Amniotic epithelial cell (primary cell): ENCODE data around the gene TMEM131L.
"Not testable (repeated sequence)": the region's sequence is repeated elsewhere in the genome, so short reads cannot be mapped to it uniquely, and the experiment has no call there.

Experiments
- DNase-seq: peaks from one replicate; pipeline ENCODE4 v3.0.0-alpha.2; 2010; ENCODE audit warnings: low read depth

The TMEM131L gene

GRCh38 chr4:153579410-153579809 is 113.2 kb downstream of the TMEM131L start:
- DNase-seq, result no peak

- no peak for DNase-seq
These were observed 113.7 kb downstream of the TMEM131L start for GRCh38 chr4:153579872-153580271.

GRCh38 chr4:153582954-153583702 is 117.0 kb downstream of the TMEM131L start:
- no peak for DNase-seq

- no peak for DNase-seq
These were observed 118.9 kb downstream of the TMEM131L start for GRCh38 chr4:153585026-153585425.

GRCh38 chr4:153589703-153590595 is 123.8 kb downstream of the TMEM131L start:
- DNase-seq, result no peak

- DNase-seq, result no peak
These were observed 125.3 kb downstream of the TMEM131L start for GRCh38 chr4:153591441-153591840.

GRCh38 chr4:153592064-153592463 is 125.9 kb downstream of the TMEM131L start:
- DNase-seq, result no peak

- peak; percentile 16 for DNase-seq
These were observed 127.0 kb downstream of the TMEM131L start for GRCh38 chr4:153593161-153593560.

- peak; percentile 53 for DNase-seq
These were observed 128.1 kb downstream of the TMEM131L start for GRCh38 chr4:153594210-153594609.

GRCh38 chr4:153595894-153596601 is 129.9 kb downstream of the TMEM131L start:
- DNase-seq, result peak; percentile 36

GRCh38 chr4:153602758-153603157 is 136.6 kb downstream of the TMEM131L start:
- no peak for DNase-seq

GRCh38 chr4:153603258-153603657 is 137.1 kb downstream of the TMEM131L start:
- no peak for DNase-seq

- no peak for DNase-seq
These were observed 137.7 kb downstream of the TMEM131L start for GRCh38 chr4:153603835-153604234.

- DNase-seq, result not testable (repeated sequence)
These were observed 142.9 kb downstream of the TMEM131L start for GRCh38 chr4:153609070-153609469.

- no peak for DNase-seq
These were observed 144.6 kb downstream of the TMEM131L start for GRCh38 chr4:153610623-153611376.

GRCh38 chr4:153611679-153612078 is 145.5 kb downstream of the TMEM131L start:
- DNase-seq, result peak; percentile 45

- DNase-seq, result no peak
These were observed 146.7 kb downstream of the TMEM131L start for GRCh38 chr4:153612878-153613277.

- no peak for DNase-seq
These were observed 149.9 kb downstream of the TMEM131L start for GRCh38 chr4:153616006-153616555.

- DNase-seq, result no peak
These were observed 152.7 kb downstream of the TMEM131L start for GRCh38 chr4:153618833-153619232.

- no peak for DNase-seq
These were observed 153.7 kb downstream of the TMEM131L start for GRCh38 chr4:153619811-153620210.

- no peak for DNase-seq
These were observed 154.2 kb downstream of the TMEM131L start for GRCh38 chr4:153620352-153620751.
